KMS-11 (cell line): ENCODE data around the gene ISG20L2.
"Not testable (repeated sequence)": the region's sequence is repeated elsewhere in the genome, so short reads cannot be mapped to it uniquely, and the experiment has no call there.

Experiments used
- H2AFZ ChIP-seq: fragments of 200-600 bp; sonication (generic); 2 replicates; pipeline ENCODE4 v1.6.1; 2016; ENCODE audit warnings: antibody characterized with exemption, mixed run types, low read depth
- H3K27ac ChIP-seq: fragments of 200-600 bp; sonication (generic); 2 replicates; pipeline ENCODE4 v1.6.1; 2016; ENCODE audit warnings: mild to moderate bottlenecking, mixed run types
- H3K27me3 ChIP-seq: fragments of 200-600 bp; sonication (generic); 2 replicates; pipeline ENCODE4 v1.6.1; 2017; ENCODE audit warnings: mild to moderate bottlenecking, low read depth, mixed run types, moderate library complexity; ENCODE audit not compliant: insufficient read depth
- H3K36me3 ChIP-seq: fragments of 200-600 bp; sonication (generic); 2 replicates; pipeline ENCODE4 v1.6.1; 2017; ENCODE audit warnings: mild to moderate bottlenecking, mixed run types; ENCODE audit not compliant: insufficient read depth
- H3K4me1 ChIP-seq: fragments of 200-600 bp; sonication (generic); 2 replicates; pipeline ENCODE4 v1.6.1; 2016; ENCODE audit warnings: mild to moderate bottlenecking, low read depth, mixed run types; ENCODE audit not compliant: poor library complexity, severe bottlenecking
- H3K4me2 ChIP-seq: fragments of 200-600 bp; sonication (generic); 2 replicates; pipeline ENCODE4 v1.7.0; 2016; ENCODE audit warnings: mild to moderate bottlenecking, mixed run types
- H3K4me3 ChIP-seq: fragments of 200-600 bp; sonication (generic); IDR thresholded peaks from 2 replicates; pipeline ENCODE4 v1.6.1; 2017; ENCODE audit warnings: low read depth, low read length, mixed read lengths; ENCODE audit not compliant: insufficient read depth
- H3K79me2 ChIP-seq: fragments of 200-600 bp; sonication (generic); 2 replicates; pipeline ENCODE4 v1.6.1; 2016; ENCODE audit warnings: low read depth, mixed run types; ENCODE audit not compliant: insufficient read depth
- H3K9ac ChIP-seq: fragments of 200-600 bp; sonication (generic); 2 replicates; pipeline ENCODE4 v1.6.1; 2016; ENCODE audit warnings: mild to moderate bottlenecking, mixed run types
- H4K20me1 ChIP-seq: fragments of 200-600 bp; sonication (generic); 2 replicates; pipeline ENCODE4 v1.6.1; 2016; ENCODE audit warnings: mild to moderate bottlenecking, mixed run types; ENCODE audit not compliant: insufficient read depth
- CTCF ChIP-seq: fragments of 200-600 bp; sonication (generic); conservative IDR thresholded peaks from 2 replicates; pipeline ENCODE4 v1.6.1; 2017; ENCODE audit warnings: low read depth, mild to moderate bottlenecking, antibody characterized with exemption, low read length, moderate library complexity, mixed read lengths

The ISG20L2 gene

GRCh38 chr1:156767879-156768604, 39.5 kb upstream of the ISG20L2 start:
- Histone ChIP-seq H3K27me3 (no peaks in the 10 kb centered on the region), H3K4me3 (peak overlapping the region; percentile 99), H4K20me1 (no peaks in the 10 kb centered on the region), H3K79me2 (peaks cover 55% of the 10 kb centered on the region), H3K4me1 (peaks cover 51% of the 10 kb centered on the region), H2AFZ (peak overlapping the region; percentile 50), H3K27ac (peak overlapping the region; percentile 79), H3K36me3 (no peaks in the 10 kb centered on the region; the same call in 1 of the 2 replicates), H3K9ac (peak overlapping the region; percentile 94), H3K4me2 (peak overlapping the region; percentile 92)
- peak; percentile 13; the same call in 1 of the 2 replicates for TF ChIP-seq CTCF

GRCh38 chr1:156767101-156767878, 38.7 kb upstream of the ISG20L2 start, which contains the start of gene PRCC:
PRCC (plus strand) TSS chr1:156767535; CDS start chr1:156767772, 237 bp downstream.
- TF ChIP-seq CTCF: no peak
- Histone ChIP-seq H3K4me1 (peaks cover 47% of the 10 kb centered on the region), H3K79me2 (peaks cover 48% of the 10 kb centered on the region), H4K20me1 (no peaks in the 10 kb centered on the region), H3K4me2 (peak within 1 kb of the TSS; percentile 92), H3K27me3 (no peaks in the 10 kb centered on the region), H2AFZ (peak within 1 kb of the TSS; percentile 80), H3K36me3 (no peaks in the 10 kb centered on the region; the same call in 1 of the 2 replicates), H3K9ac (peak within 1 kb of the TSS; percentile 94), H3K27ac (peak within 1 kb of the TSS; percentile 79), H3K4me3 (peak within 1 kb of the TSS; percentile 99)

GRCh38 chr1:156766298-156767100, 37.9 kb upstream of the ISG20L2 start:
- peak overlapping the region; percentile 1; the same call in 1 of the 2 replicates for H3K27ac ChIP-seq
- H3K36me3 ChIP-seq: no peaks in the 10 kb centered on the region; the same call in 1 of the 2 replicates
- H3K9ac ChIP-seq: peak overlapping the region; percentile 94; the same call in 1 of the 2 replicates
- peak overlapping the region; percentile 81 for H3K4me2 ChIP-seq
- H4K20me1 ChIP-seq: no peaks in the 10 kb centered on the region
- peaks cover 41% of the 10 kb centered on the region for H3K4me1 ChIP-seq
- no peaks in the 10 kb centered on the region for H3K27me3 ChIP-seq
- TF ChIP-seq CTCF: no peak
- peak overlapping the region; percentile 80 for H2AFZ ChIP-seq
- peaks cover 41% of the 10 kb centered on the region for H3K79me2 ChIP-seq
- peak overlapping the region; percentile 96 for H3K4me3 ChIP-seq

- peaks cover 32% of the 10 kb centered on the region for H3K4me1 ChIP-seq
- H3K4me2 ChIP-seq: peak overlapping the region; percentile 81; the same call in 1 of the 2 replicates
- H3K9ac ChIP-seq: no peak overlapping the region
- no peak for TF ChIP-seq CTCF
- no peaks in the 10 kb centered on the region for H3K27me3 ChIP-seq
- no peak overlapping the region for H3K27ac ChIP-seq
- H3K4me3 ChIP-seq: no peak overlapping the region
- no peaks in the 10 kb centered on the region; the same call in 1 of the 2 replicates for H3K36me3 ChIP-seq
- peak overlapping the region; percentile 80 for H2AFZ ChIP-seq
- peaks cover 33% of the 10 kb centered on the region for H3K79me2 ChIP-seq
- H4K20me1 ChIP-seq: no peaks in the 10 kb centered on the region
Observed at GRCh38 chr1:156765666-156766065, 37.1 kb upstream of the ISG20L2 start.

- not testable (repeated sequence) for H4K20me1 ChIP-seq, H3K27ac ChIP-seq, H3K36me3 ChIP-seq, H3K4me3 ChIP-seq, H2AFZ ChIP-seq, H3K27me3 ChIP-seq, H3K4me2 ChIP-seq, H3K9ac ChIP-seq
- H3K4me1 ChIP-seq: peaks cover 27% of the 10 kb centered on the region
- peaks cover 28% of the 10 kb centered on the region for H3K79me2 ChIP-seq
Observed at GRCh38 chr1:156765136-156765535, 36.6 kb upstream of the ISG20L2 start.
